BE2C (cell line): ENCODE measurements around the gene TMEM178B.

Experiments
- DNase-seq: peaks from one replicate; pipeline ENCODE4 v3.0.0-alpha.2; 2020
- H3K27me3 ChIP-seq: fragments of 250-450 bp; sonication (Bioruptor Pico); 2 replicates; pipeline ENCODE4 v1.5.1; 2020; ENCODE audit warnings: mild to moderate bottlenecking
- H3K36me3 ChIP-seq: fragments of 250-450 bp; sonication (Bioruptor Pico); 2 replicates; pipeline ENCODE4 v1.5.1; 2020; ENCODE audit warnings: mild to moderate bottlenecking
- H3K4me1 ChIP-seq: fragments of 250-450 bp; sonication (Bioruptor Pico); 2 replicates; pipeline ENCODE4 v1.5.1; 2020
- H3K4me3 ChIP-seq: 2 replicates; pipeline ENCODE4 v1.5.1; 2011; ENCODE audit warnings: low read depth, low read length
- H3K9me3 ChIP-seq: fragments of 250-450 bp; sonication (Bioruptor Pico); 2 replicates; pipeline ENCODE4 v1.5.1; 2020
- CTCF ChIP-seq: IDR thresholded peaks from 2 replicates; pipeline ENCODE4 v1.5.1; 2012; ENCODE audit warnings: mild to moderate bottlenecking, low read depth, low read length

The TMEM178B gene

GRCh38 chr7:141416650-141417270 is 342.9 kb downstream of the TMEM178B start:
- TF ChIP-seq CTCF = no peak
- no peak overlapping the region for H3K4me3 ChIP-seq
- no peak for DNase-seq
- no peaks in the 10 kb centered on the region for H3K4me1 ChIP-seq
- no peaks in the 10 kb centered on the region for H3K36me3 ChIP-seq
- no peaks in the 10 kb centered on the region for H3K27me3 ChIP-seq
- no peaks in the 10 kb centered on the region for H3K9me3 ChIP-seq

- no peak for DNase-seq
- no peak overlapping the region for H3K4me3 ChIP-seq
- TF ChIP-seq CTCF = no peak
- no peaks in the 10 kb centered on the region for H3K4me1 ChIP-seq
- no peaks in the 10 kb centered on the region for H3K9me3 ChIP-seq
- no peaks in the 10 kb centered on the region for H3K36me3 ChIP-seq
- H3K27me3 ChIP-seq = no peaks in the 10 kb centered on the region
Observed at GRCh38 chr7:141417506-141417905, 343.6 kb downstream of the TMEM178B start.

GRCh38 chr7:141418066-141418465 is 344.2 kb downstream of the TMEM178B start:
- no peaks in the 10 kb centered on the region for H3K4me1 ChIP-seq
- H3K36me3 ChIP-seq = no peaks in the 10 kb centered on the region
- no peak for DNase-seq
- no peak for TF ChIP-seq CTCF
- no peak overlapping the region for H3K4me3 ChIP-seq
- no peaks in the 10 kb centered on the region for H3K9me3 ChIP-seq
- no peaks in the 10 kb centered on the region for H3K27me3 ChIP-seq

GRCh38 chr7:141421306-141421705 is 347.4 kb downstream of the TMEM178B start:
- Histone ChIP-seq H3K36me3 (no peaks in the 10 kb centered on the region; the same call in 1 of the 2 replicates), H3K4me3 (no peak overlapping the region), H3K9me3 (no peaks in the 10 kb centered on the region), H3K27me3 (no peaks in the 10 kb centered on the region), H3K4me1 (no peaks in the 10 kb centered on the region)
- DNase-seq = no peak
- TF ChIP-seq CTCF = no peak

- Histone ChIP-seq H3K4me3 (no peak overlapping the region), H3K4me1 (no peaks in the 10 kb centered on the region), H3K9me3 (no peaks in the 10 kb centered on the region), H3K36me3 (no peaks in the 10 kb centered on the region; the same call in 1 of the 2 replicates), H3K27me3 (no peaks in the 10 kb centered on the region)
- no peak for TF ChIP-seq CTCF
- no peak for DNase-seq
Observed at GRCh38 chr7:141427134-141427533, 353.3 kb downstream of the TMEM178B start.

- H3K9me3 ChIP-seq = no peaks in the 10 kb centered on the region
- H3K4me3 ChIP-seq = no peak overlapping the region
- DNase-seq = no peak
- no peaks in the 10 kb centered on the region for H3K4me1 ChIP-seq
- H3K36me3 ChIP-seq = no peaks in the 10 kb centered on the region
- TF ChIP-seq CTCF = no peak
- no peaks in the 10 kb centered on the region for H3K27me3 ChIP-seq
Observed at GRCh38 chr7:141430455-141431139, 356.7 kb downstream of the TMEM178B start.
